K562 (cell line): ENCODE measurements around the gene IQGAP3. TPM values are rescaled to one million over a fixed set of nuclear protein-coding genes. Genes with fewer than 3 reads are reported as not detected.

ENCODE experiments used
- ATAC-seq: fragments of 200-7000 bp; cut with Tn5 transposase; 3 replicates; pipeline ENCODE4 v1.9.1; 2020; ENCODE audit warnings: moderate library complexity
- BruUV-seq: library from RNA; stranded (reverse); fragments of 400-500 nt; replicated peaks from 2 replicates; lab custom pipeline; 2021; lab: Mats Ljungman, UMichigan
- CTCF ChIA-PET: fragments of 300-600 bp; formaldehyde crosslinking; extraction: SDS; loops from one replicate; lab custom pipeline; 2021; ENCODE audit warnings: low intra/inter-chr PET ratio; lab: Yijun Ruan, JAX
- POLR2A ChIA-PET: fragments of 300-600, 350-650 bp; sonication (Branson Sonifier 250); formaldehyde crosslinking; extraction: SDS; loops from one replicate; lab custom pipeline; 2021; ENCODE audit warnings: antibody characterized with exemption, inconsistent platforms; lab: Yijun Ruan, JAX
- DNase-seq, 4 experiments: peaks; one replicate each; pipeline versions ENCODE4 v3.0.0 to v3.0.0-alpha.2; 2011 to 2018; ENCODE audit warnings: low spot score in 3 of 4, mixed read lengths in 3 of 4; ENCODE audit errors: extremely low read depth in 1 of 4
- FAIRE-seq: peaks from 2 replicates; lab custom pipeline; 2011; peaks lifted over from hg19 to GRCh38; lab: Jason Lieb, UNC
- H2AFZ ChIP-seq: 2 replicates; pipeline ENCODE4 v1.6.0; 2011; ENCODE audit warnings: low read depth, low read length, control low read depth, inconsistent platforms
- H3K27ac ChIP-seq: fragments of 200-600 bp; 3 replicates; pipeline ENCODE4 v1.8.0; 2011; ENCODE audit warnings: low read depth, mild to moderate bottlenecking, control low read depth, inconsistent platforms, low read length, moderate library complexity, mixed read lengths; ENCODE audit errors: extremely low read depth
- H3K27me3 ChIP-seq, 2 experiments: fragments of 300-600 bp in 1 of 2; 2 replicates in 1 of 2; 3 replicates in 1 of 2; pipeline versions ENCODE4 v1.6.0 to v1.8.0; 2011; ENCODE audit warnings: inconsistent platforms in 2 of 2, low read length in 2 of 2, mild to moderate bottlenecking in 1 of 2, mixed read lengths in 1 of 2, moderate library complexity in 1 of 2; ENCODE audit not compliant: control insufficient read depth in 2 of 2, insufficient read depth in 2 of 2
- H3K36me3 ChIP-seq: fragments of 300-600 bp; 3 replicates; pipeline ENCODE4 v1.8.0; 2011; ENCODE audit warnings: mild to moderate bottlenecking, low read length, inconsistent platforms; ENCODE audit not compliant: control insufficient read depth, insufficient read depth
- H3K4me1 ChIP-seq, 2 experiments: fragments of 200-600 bp in 1 of 2; replicated peaks in 1 of 2; 2 replicates in 1 of 2; 3 replicates in 1 of 2; pipeline versions ENCODE4 v1.5.1 to v1.8.0; 2011; ENCODE audit warnings: inconsistent platforms in 2 of 2, low read length in 2 of 2, mild to moderate bottlenecking in 1 of 2, mixed read lengths in 1 of 2, moderate library complexity in 1 of 2; ENCODE audit not compliant: control insufficient read depth in 2 of 2, insufficient read depth in 2 of 2
- H3K4me2 ChIP-seq: 2 replicates; pipeline ENCODE4 v1.6.1; 2011; ENCODE audit warnings: low read length, control low read depth, inconsistent platforms, mixed read lengths; ENCODE audit not compliant: insufficient read depth
- H3K4me3 ChIP-seq: fragments of 200-600 bp; sonication (generic), shearing (Covaris generic); 2 replicates; pipeline ENCODE4 v1.5.1; 2016; ENCODE audit warnings: control low read depth, inconsistent platforms
- H3K79me2 ChIP-seq: fragments of 200-600 bp; 3 replicates; pipeline ENCODE4 v1.8.0; 2011; ENCODE audit warnings: low read length, inconsistent platforms; ENCODE audit not compliant: control insufficient read depth, insufficient read depth
- H3K9ac ChIP-seq, 2 experiments: 2 replicates each; pipeline versions ENCODE4 v1.6.0 to v1.6.1; 2011; ENCODE audit warnings: low read depth in 2 of 2, low read length in 2 of 2, control low read depth in 1 of 2, inconsistent platforms in 1 of 2, mild to moderate bottlenecking in 1 of 2, mixed read lengths in 1 of 2; ENCODE audit not compliant: insufficient read depth in 1 of 2
- H3K9me1 ChIP-seq: one replicate; pipeline ENCODE4 v1.6.0; 2011; ENCODE audit warnings: inconsistent platforms, mild to moderate bottlenecking, low read length, moderate library complexity; ENCODE audit not compliant: control insufficient read depth, insufficient read depth
- H3K9me3 ChIP-seq: replicated peaks from 2 replicates; pipeline ENCODE4 v1.5.1; 2011; ENCODE audit warnings: low read depth, low read length, inconsistent platforms; ENCODE audit not compliant: control insufficient read depth, insufficient read depth
- H4K20me1 ChIP-seq: replicated peaks from 2 replicates; pipeline ENCODE4 v1.6.1; 2011; ENCODE audit warnings: low read length, inconsistent platforms, mixed read lengths; ENCODE audit not compliant: control insufficient read depth, insufficient read depth
- CBFA2T2 ChIP-seq: fragments of 450-650 bp; conservative IDR thresholded peaks from 2 replicates; pipeline ENCODE4 v1.6.1; 2017; ENCODE audit warnings: mild to moderate bottlenecking
- EGR1 ChIP-seq: fragments of 450-650 bp; conservative IDR thresholded peaks from 2 replicates; pipeline ENCODE4 v1.6.1; 2017; ENCODE audit warnings: mild to moderate bottlenecking
- GABPA ChIP-seq: fragments of 200-800 bp; sonication (Bioruptor generic); conservative IDR thresholded peaks from 2 replicates; pipeline ENCODE4 v1.6.1; 2016; ENCODE audit warnings: low read depth, missing genetic modification characterization, missing compliant biosample characterization
- RBFOX2 ChIP-seq: fragments of 200-400 bp; formaldehyde crosslinking; IDR thresholded peaks from 2 replicates; pipeline ENCODE4 v1.6.1; 2017; ENCODE audit warnings: low read depth, mild to moderate bottlenecking, low read length, moderate library complexity
- RREB1 ChIP-seq: fragments of 250-450 bp; sonication (Bioruptor Pico); IDR thresholded peaks from 2 replicates; pipeline ENCODE4 v1.4.0; 2020
- SMARCA4 ChIP-seq: fragments of 450-650 bp; IDR thresholded peaks from 2 replicates; pipeline ENCODE4 v1.6.1; 2016
- TFAP4 ChIP-seq: sonication (generic); formaldehyde crosslinking; IDR thresholded peaks from 2 replicates; pipeline ENCODE4 v1.8.0; 2022; ENCODE audit warnings: missing genetic modification reagents, mild to moderate bottlenecking, moderate library complexity, borderline replicate concordance
- TRIM24 ChIP-seq, 2 experiments: fragments of 450-650 bp; IDR thresholded peaks; 2 replicates each; pipeline ENCODE4 v1.6.1; 2016
- ZNF316 ChIP-seq: fragments of 450-650 bp; IDR thresholded peaks from 2 replicates; pipeline ENCODE4 v1.6.1; 2016
- ZNF584 ChIP-seq: fragments of 200-800 bp; sonication (Bioruptor generic); IDR thresholded peaks from 2 replicates; pipeline ENCODE4 v1.6.1; 2016; ENCODE audit warnings: low read depth, mild to moderate bottlenecking, missing genetic modification characterization, missing compliant biosample characterization
- ZNF592 ChIP-seq: fragments of 450-650 bp; IDR thresholded peaks from 2 replicates; pipeline ENCODE4 v1.6.1; 2017; ENCODE audit warnings: antibody characterized with exemption, mild to moderate bottlenecking
- WGBS: fragments of 100-300 bp; shearing (Covaris generic); methylation state at CpG from one replicate; pipeline ENCODE4 v1.1.6; 2016; ENCODE audit warnings: low coverage, mixed read lengths; ENCODE audit not compliant: insufficient coverage; ENCODE audit errors: missing lambda C conversion rate; 5-methylcytosine and 5-hydroxymethylcytosine counted together
- in situ Hi-C: fragments of 300-500 bp; cut with MboI; formaldehyde crosslinking; loops from 4 replicates; pipeline ENCODE4 v1.15.0; 2018; ENCODE audit warnings: inconsistent platforms, mixed read lengths
- intact Hi-C: fragments of 100-400 bp; cut with micrococcal nuclease; formaldehyde crosslinking; loops from 2 replicates; pipeline ENCODE4 v1.14.2; 2022
- polyA plus RNA-seq, 8 experiments: library from polyadenylated mRNA; depleted of rRNA in 4 of 8; stranded (reverse) in 5 of 8; unstranded in 3 of 8; fragments of >200 nt; fragmentation: Nextera tagmentation in 2 of 8; fragmentation: Illumina TruSeq in 1 of 8; extraction: Ambion mirVana in 2 of 8; extraction: Trizol in 1 of 8; gene quantifications; 2 replicates each; pipeline versions ENCODE4 v1.2.1 to v1.2.3, GENCODE V29; 2011 to 2014; ENCODE audit warnings: inconsistent platforms in 1 of 8, missing spikeins in 1 of 8
- total RNA-seq, 7 experiments: library from RNA; depleted of rRNA in 6 of 7; stranded (reverse); fragments of >200 nt in 6 of 7; fragmentation: Illumina TruSeq in 2 of 7; extraction: Trizol in 2 of 7; gene quantifications; 2 replicates each; pipeline versions ENCODE4 v1.2.1 to v1.2.3, GENCODE V29; 2011 to 2021; ENCODE audit warnings: low replicate concordance in 1 of 7

The IQGAP3 gene
- total and polyA plus RNA-seq, 9 of the 15 experiments (the other 6 are each of a cell fraction or from before 2014, with no cell fraction given) = 1.4 to 16.6 (median 11.9) TPM

GRCh38 chr1:156490401-156491032 lies 81.8 kb downstream of the IQGAP3 start:
- no peak overlapping the region for H3K4me3 ChIP-seq
- no peaks in the 10 kb centered on the region for H3K9me3 ChIP-seq
- 52% methylated on average over 4 of the region's 10 CpGs for WGBS
- peaks cover 21% of the 10 kb centered on the region for H3K9me1 ChIP-seq
- H3K36me3 ChIP-seq = peaks cover 10% of the 10 kb centered on the region; the same call in 2 of the 3 replicates
- H2AFZ ChIP-seq = no peak overlapping the region
- H3K4me1 ChIP-seq = peaks cover 60 to 66% of the 10 kb centered on the region in 2 experiments
- BruUV-seq = no TSS peak
- ChIA-PET POLR2A (interaction anchor here (0.5 to 7.3 kb wide), 6 partner anchors 9 to 101 kb away, joined by 3 to 62 read pairs (median 3); partner anchors contain the start of genes MEF2D and NAXE), CTCF (no interaction called here)
- in situ Hi-C loops = no loop called here
- peaks cover 49% of the 10 kb centered on the region for H4K20me1 ChIP-seq
- peak overlapping the region; percentile 71; the same call in 2 of the 3 replicates for H3K27ac ChIP-seq
- peaks cover 89% of the 10 kb centered on the region for H3K79me2 ChIP-seq
- FAIRE-seq = no peak
- peak overlapping the region; percentile 20 to 86; a peak in 3 of 4 replicates for H3K9ac ChIP-seq
- H3K27me3 ChIP-seq = no peaks in the 10 kb centered on the region
- DNase-seq = peak in 3 of 4 experiments; percentile 29 to 52 (median 44)
- peak; percentile 12 for ATAC-seq
- peak overlapping the region; percentile 53 for H3K4me2 ChIP-seq
- intact Hi-C loops = no loop called here
- TF ChIP-seq TRIM24 (IDR thresholded peaks at IDR 0.05) (no peak), ZNF584 (CRISPR knock-in tag) (no peak), GABPA (0 out of 2 replicates have a peak, but pooled peaks have one; percentile 18), CBFA2T2 (no peak), TFAP4 (0 out of 2 replicates have a peak, but pooled peaks have one; percentile 18), ZNF592 (0 out of 2 replicates have a peak, but pooled peaks have one; percentile 26), EGR1 (peak; percentile 71; the same call in 1 of the 2 replicates), RREB1 (CRISPR knock-in tag) (no peak), RBFOX2 (0 out of 2 replicates have a peak, but pooled peaks have one; percentile 14), ZNF316 (peak; percentile 5; the same call in 1 of the 2 replicates), SMARCA4 (no peak)
